Measurements from ENCODE around the gene SFRP2.

Gene SFRP2, protein sequence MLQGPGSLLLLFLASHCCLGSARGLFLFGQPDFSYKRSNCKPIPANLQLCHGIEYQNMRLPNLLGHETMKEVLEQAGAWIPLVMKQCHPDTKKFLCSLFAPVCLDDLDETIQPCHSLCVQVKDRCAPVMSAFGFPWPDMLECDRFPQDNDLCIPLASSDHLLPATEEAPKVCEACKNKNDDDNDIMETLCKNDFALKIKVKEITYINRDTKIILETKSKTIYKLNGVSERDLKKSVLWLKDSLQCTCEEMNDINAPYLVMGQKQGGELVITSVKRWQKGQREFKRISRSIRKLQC

DNA sequence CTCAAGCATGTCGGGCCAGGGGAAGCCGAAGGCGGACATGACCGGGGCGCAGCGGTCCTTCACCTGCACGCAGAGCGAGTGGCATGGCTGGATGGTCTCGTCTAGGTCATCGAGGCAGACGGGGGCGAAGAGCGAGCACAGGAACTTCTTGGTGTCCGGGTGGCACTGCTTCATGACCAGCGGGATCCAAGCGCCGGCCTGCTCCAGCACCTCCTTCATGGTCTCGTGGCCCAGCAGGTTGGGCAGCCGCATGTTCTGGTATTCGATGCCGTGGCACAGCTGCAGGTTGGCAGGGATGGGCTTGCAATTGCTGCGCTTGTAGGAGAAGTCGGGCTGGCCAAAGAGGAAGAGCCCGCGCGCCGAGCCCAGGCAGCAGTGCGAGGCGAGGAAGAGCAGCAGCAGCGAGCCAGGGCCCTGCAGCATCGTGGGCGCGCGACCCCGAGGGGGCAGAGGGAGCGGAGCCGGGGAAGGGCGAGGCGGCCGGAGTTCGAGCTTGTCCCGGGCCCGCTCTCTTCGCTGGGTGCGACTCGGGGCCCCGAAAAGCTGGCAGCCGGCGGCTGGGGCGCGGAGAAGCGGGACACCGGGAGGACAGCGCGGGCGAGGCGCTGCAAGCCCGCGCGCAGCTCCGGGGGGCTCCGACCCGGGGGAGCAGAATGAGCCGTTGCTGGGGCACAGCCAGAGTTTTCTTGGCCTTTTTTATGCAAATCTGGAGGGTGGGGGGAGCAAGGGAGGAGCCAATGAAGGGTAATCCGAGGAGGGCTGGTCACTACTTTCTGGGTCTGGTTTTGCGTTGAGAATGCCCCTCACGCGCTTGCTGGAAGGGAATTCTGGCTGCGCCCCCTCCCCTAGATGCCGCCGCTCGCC, at the start of gene SFRP2:
Gene SFRP2 (minus strand): TSS at position 671 of the 864 bp plus-strand sequence. CDS start 248 bp downstream, at position 423.
- no peak for DNase-seq

DNA sequence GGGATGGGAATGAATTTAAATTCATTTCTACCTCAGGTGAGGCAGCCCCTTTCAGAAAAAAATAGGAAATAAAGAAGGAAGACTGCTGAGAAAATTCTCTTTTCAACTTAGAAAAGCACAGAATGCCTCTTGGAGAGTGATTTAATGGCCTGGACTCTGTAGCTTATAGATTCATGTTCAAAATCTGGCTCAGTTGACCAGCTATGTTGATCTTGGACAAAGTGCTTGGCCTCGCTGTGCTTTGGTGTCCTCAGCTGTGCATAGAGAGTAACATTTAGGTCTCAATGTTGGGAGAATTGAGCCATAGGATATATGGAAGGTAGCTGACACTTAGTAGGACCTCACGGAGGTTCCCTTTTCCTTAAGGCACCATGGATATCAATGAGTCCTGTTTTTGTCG, 49.7 kb upstream of the SFRP2 start:
- DNase-seq = no peak

DNA sequence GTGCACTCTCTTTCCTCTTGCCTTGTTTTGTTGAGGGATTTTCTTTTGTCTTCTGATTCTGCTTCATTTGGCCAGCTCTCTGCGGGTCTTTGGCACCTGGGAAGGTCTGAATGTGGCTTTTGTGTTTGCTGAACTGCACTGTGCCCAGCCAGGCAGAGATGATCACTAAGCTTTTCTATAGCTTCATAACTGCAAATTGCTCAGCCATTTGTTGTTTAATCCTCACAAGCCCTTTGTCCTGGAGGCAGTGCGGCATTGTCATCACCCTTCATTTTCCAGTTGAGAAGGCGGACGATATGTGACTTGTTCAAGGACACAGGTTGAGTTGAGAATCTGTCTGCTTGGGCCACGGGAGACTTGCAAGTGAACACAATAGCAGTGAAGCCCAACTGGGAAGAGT, 46.0 kb upstream of the SFRP2 start:
- DNase-seq = no peak

DNA sequence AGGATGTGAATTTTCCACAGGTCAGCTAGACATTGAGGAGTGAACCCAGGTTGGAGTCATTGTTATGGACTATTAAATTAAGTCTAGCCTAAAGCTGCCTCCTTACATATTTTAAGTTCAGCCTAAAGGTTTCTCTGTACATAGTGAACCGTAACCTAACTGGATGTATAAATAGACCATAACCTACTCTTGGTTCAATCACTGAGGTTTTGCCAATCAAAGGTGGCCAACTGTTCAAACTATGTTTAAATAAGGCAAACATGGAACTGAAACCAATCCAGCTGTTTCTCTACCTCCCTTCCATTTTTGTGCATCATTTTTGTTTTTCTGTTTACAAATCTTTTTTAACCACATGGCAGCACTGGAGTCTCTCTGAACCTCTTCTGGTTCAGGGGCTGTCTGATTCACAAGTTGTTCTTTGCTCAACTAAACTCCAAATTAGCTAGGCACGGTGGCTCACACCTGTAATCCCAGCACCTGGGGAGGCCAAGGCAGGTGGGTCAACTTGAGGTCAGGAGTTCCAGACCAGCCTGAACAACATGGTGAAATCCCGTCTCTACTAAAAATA, 43.9 kb upstream of the SFRP2 start:
- DNase-seq = no peak

DNA sequence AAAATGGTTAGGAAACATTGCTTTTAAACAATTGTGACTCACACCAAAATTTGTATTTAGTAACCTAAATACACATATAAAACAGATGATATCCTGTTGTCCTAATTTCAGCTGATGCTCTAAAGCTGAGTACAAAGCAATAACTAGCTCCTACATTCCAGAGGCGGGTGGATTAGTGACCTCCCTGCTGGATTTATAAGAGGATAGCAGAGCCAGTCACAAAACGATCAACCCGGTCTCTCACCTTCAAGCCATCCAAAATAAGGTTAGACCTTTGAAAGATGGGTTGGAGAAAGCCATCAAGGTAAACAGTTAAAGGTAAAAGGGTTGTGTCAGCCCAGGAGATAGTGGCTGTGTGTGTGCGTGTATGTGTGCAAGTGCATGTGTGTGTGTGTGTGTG, 43.2 kb upstream of the SFRP2 start:
- no peak for DNase-seq

DNA sequence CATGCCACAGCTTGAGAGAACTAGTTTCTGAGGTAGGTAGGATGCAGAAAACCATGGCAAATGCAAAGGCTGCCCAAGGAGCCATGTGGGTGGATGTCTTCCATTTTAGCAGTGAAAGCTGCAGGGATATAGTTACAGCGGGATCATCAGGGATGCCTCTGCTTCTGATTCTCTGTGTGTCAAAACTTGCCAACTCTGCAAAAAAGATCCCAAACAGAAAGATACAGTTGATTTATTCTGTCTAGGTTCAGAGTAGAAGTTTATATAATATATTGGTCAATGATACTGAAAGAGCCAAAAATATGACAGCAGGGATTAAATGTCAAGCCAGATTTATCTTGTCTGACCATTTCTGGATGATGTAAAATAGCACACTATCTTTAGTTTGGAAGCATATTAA, 42.4 kb upstream of the SFRP2 start:
- no peak for DNase-seq

DNA sequence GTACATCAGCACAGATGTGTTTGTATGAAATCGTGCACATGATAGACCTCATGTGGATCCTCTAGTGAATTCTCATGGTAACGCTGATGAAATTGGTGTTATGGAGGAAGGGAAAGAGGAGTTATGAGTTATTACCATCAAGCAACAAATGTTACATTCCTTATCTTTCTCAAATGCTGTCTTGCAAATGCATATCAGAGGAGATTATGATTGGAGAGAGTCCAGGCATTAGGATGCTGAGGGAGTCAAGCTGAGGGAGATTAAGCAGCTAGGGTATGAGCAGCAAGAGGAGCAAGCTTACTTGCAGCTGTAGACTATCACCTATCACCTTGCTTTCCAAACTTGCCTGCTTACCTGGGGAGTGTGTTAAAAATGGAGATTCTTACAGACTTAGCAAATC, 36.8 kb upstream of the SFRP2 start:
- no peak for DNase-seq

DNA sequence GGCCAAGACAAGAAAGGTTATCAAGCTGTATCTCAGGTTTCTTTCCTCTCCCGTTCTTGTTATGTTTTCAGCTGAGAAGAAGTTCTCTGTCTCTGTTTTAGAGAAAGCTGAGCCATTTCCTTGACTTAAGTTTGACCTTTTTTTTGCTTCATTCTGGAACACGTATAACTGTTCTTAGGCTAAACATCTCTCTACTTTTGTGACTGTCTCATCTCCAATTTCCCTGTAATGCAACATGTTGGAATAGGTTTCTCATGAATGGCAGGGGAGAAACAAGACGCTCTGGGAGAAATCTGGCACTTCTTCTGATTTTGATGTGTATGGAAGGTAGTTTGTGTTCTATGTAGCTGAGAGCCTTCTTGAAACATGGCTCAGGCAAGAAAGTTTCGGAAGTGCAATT, 36.2 kb upstream of the SFRP2 start:
- DNase-seq = no peak

DNA sequence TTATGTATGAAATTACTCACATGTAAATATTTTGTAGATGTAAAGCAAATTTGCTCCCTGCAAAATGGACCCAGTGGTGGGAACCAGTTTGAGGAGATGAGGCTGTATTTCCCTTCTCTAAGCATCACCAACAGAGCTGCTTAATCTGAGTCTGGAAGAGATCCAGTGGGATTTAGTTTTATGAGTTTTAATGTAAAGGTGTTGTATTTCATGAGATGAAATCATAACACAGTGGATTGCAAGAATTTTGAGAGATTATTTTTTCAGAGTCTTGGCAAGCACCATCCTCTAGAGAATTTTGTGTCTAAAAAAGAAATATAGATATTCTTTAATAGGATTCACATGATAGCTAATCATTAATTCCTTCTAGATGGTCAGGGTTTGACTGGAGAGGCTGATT, 35.6 kb upstream of the SFRP2 start:
- DNase-seq = no peak

DNA sequence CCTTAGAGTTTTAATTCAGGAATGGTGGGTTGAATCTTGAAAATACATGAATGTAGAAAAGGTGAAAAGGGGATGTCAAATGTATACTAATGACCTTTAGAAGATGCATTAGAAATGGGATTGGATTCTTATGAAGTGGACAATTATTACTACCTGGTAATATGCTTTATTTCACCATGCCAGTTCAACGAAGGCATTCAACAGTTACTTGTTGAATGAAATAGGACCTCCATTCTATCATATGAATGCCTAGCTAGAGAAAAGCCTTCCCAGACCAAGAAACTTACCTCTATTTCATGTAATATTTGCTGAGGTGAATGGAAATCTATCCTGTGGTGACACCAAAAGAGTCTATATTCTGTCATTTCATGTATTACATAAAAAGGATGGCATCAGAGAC, 34.6 kb upstream of the SFRP2 start:
- no peak for DNase-seq

DNA sequence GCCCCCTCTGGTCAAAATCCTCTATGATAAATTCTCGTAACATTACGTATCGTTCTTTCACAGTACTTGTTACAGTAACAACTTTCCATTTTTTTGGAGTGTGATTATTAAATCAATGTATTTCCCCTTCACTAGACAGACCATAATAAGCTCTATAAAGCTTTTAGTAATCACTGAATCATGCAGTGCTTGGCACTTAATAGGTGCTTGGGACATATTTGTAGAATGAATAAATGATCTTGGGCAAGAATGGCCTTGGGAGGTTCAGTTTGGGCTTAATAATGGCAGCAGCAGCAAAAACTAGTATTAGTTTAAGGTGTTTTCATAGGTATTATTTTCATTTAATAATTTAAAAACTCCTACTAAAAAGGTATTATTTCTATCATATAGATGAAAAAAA, 33.4 kb upstream of the SFRP2 start:
- DNase-seq = no peak

DNA sequence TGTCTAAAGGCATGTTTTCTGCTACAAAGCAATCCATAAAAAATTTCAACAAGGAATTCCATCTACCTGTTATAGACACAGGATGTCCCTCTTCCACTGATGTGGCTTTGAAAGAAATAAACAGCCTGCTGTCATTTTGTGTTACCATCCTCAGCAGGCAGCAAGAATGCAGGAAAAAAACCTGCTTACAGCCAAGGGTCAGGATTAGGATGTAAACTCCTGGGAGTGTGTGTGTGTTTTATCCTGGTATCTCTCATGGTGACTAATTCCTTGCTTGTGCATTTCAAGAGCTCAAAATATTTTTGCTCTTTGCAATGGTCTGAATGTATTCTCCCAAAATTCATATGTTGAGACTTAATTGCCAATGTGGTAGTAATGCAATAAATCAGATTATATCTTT, 28.6 kb upstream of the SFRP2 start:
- DNase-seq = no peak

DNA sequence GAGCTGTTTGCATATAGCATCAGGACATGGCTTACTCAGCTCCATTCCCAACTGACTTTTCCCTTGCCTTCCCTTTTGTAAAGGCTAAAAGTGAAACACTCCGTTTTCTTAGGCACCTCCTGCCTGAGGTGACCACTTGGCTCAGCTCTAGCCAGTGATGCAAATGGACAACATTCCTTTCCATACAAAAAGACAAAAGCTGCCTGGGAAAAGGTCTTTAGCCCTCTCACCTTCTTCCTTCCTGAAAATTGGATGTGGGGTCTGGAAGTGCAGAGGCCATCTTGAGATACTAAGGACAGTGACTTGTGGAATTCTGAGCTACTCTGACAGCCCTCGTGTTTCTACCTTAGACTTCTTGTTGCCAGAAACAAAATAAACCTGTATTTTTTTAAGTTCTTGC, 27.7 kb upstream of the SFRP2 start:
- no peak for DNase-seq

DNA sequence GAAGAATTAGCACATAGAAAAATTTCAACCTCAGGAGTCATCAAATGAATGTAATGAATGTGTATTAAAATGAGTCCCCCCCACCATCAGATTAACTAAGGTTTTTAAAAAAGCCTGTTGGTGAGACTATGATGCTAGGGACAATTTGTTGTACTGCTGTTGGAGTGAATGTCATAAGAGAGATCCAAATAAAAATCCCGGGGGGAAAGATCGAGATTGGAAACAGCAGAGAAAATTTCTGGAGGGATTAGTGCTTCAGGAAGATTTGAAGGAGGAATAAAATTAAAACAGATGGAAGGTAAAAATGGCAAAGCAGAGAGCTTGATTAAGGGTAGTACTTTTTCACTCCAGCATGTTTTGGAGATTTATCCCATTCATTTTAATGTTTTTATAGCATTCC, 25.9 kb upstream of the SFRP2 start:
- DNase-seq = no peak

DNA sequence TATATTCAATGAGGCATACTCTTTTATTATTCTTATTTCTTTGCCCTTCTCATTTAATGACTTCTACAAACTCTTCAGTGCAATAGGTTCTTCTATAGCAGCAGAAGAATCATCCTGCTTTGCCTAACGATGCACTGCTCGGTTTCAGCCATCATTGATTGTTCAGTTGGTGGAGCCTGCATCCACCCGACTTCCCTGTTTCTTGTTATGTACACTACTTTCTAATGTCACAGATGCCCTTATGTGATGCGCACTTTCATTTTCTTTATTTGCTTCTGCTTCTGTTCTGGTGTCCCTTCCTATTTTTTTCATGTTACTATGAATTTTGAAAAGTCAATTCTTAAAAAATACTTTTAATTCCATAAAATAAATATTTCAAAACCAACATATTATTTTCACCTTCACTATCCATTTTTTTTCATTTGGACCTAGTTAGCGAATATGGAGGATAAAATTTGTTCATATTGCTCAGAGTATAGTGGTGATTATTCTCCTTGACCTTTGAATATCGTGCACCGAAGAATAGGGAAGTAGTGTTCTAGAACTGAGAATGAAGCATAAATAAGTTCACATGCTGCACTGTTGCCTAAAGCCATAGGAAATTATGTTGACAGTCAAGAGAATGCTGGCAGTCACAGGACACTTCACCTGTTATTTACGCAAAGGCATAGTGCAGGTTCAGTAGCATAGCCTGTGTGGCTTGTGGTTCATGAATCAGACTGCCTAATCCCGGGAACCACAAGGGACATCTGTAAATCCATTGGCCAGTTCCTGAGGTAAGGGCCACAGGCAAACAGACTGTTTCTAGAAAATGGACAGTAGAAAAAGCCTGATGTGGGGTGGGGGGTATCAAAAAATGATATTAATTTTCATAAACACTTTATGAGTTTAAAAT, 21.3 kb upstream of the SFRP2 start:
- DNase-seq = no peak

DNA sequence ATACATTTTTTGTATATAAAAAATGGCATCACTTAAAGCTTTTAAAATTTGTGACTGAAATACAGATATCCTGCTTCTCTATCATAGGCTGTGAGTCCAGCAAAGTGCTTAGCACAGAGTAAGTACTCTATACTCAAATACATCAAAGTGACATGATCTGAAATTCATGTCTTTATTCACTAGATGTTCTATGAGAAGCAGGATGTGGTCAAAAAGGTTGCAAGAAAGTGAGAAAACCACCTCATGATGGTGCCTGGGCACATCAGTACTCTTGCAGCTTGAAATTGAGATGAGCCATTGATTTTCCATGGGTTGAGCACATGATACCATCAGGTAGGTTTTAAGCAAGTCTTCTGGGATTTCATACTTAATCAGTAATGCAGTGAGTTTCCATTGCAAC, 20.4 kb upstream of the SFRP2 start:
- peak; percentile 45 for DNase-seq

DNA sequence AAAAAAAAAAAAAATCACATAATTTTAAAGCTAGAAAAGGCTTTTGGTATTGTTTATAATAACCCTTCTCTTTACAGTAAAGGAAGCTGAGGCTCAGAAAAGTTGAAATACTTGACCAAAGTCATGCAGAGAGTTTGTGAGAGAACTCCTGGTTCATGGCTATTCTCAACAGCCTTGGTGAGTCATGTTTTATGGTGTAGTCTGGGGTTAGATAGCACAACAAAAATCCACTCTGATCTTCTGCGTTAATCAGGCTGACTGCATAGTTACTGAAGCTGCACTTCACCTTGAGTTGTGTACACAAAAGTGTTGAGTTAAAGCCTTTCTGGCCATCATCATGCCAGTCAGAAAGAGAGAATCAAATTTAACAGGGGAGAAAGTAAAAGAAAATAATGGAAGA, 19.3 kb upstream of the SFRP2 start:
- DNase-seq = no peak

DNA sequence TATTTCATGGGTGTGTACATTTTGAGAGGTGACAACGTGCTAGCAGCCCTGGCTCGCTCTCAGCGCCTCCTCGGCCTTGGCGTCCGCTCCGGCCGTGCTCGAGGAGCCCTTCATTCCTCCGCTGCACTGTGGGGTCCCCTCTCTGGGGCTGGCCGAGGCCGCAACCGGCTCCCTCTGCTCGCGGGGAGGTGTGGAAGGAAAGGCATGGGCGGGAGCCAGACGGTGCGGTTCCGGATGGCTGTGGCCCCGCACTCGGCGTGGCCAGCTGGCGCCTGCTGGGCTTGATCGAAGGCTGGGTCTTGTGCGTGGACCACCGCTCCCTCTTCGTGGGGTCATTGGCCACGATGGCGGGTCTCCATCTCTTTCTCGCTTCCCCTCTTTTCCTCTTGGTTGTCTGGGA, 17.2 kb upstream of the SFRP2 start:
- DNase-seq = no peak

DNA sequence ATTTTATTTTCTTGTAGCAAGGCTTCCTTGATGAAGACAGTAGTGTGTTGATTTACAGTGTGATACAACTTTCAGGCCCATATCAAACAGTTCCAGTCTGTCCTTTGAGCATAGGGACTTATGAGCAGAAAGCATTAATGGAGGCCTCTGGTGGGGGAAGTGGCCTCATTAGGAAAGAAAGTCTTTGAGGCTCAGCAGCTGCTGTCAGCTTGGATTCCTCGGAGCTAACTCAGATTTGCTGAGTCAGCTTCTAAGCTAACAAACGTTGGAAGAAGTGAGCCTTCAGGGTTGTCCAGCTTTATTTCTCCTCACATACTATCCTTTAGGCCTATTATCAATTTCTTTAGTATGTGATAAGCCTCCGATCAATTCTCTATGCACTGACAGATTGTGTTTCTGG, 15.8 kb upstream of the SFRP2 start:
- DNase-seq = no peak

DNA sequence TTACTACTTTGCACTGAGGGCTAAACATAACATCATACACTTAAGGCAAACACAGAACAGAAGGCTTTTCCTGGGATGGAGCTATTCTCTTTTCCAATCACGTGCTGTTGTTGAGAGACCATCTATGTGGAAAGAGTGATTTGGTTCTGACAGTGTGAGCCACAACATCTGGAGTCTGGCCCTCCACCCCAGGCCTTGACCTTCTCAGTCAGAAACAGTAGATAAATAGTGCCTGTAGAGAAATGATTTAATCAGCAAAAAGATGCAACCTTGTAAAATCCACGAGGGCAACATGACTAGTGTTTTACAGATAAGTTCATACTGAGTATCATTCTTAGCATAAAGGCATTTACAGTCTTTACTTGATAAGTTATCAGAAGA, 10.8 kb upstream of the SFRP2 start:
- no peak for DNase-seq

DNA sequence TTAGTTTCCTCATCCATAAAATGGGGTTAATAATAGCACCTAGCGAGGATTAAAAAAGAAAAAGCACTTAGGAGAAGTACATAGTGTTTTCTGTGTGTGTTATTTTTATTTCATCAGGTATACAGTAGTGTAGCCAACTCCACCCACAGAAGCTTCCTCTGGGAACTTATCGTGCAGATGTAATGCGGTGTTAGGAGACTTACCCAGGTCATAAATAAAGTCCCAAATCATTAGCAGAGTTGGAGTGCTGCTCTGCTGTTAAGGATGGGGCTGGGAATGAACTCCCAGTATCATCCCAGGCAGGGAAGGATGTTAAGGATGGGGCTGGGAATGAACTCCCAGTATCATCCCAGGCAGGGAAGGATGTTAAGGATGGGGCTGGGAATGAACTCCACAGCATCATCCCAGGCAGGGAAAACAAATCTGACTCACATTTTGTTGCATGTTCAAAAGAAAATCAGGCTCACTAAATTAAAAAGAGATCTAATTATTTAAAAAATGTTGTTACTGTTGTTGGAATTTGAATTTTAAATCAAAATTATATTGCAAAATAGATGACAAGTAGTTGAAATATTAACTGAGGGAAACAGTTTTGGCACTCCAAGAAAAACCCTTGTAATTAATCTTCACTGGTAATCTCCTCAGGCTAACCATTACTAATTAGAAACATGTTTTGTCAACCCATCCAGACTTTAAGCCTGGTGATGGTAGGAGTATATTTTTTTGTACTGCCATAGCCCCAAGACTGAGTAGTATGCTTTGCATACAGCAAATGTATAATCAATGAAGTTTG, 10.2 kb upstream of the SFRP2 start:
- no peak for DNase-seq

DNA sequence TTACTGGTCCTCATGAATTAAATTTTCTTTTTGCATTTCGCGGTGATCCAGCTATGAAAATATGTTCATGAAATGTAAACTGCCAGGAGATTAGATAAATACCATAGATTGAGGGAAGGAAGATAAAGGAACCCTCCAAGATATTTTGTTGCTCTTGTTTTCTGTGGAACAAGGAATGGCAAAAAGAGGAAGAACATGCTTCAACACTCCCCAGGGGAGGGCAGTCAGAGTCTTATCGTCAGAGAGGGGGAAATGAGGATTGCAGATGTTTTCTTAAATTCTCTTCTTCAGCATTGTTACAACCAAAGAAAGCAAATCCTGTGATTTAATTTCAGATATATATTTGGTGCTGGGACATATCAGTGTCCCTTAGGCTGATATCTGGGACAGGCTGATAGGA, 9.5 kb upstream of the SFRP2 start:
- no peak for DNase-seq

Measured in CD4-positive, alpha-beta T cell treated with Interleukin-21 for 1 hour (primary cell).